SK-N-SH (cell line): Measurements from ENCODE around the gene MRPL41.

Experiments used
- EP300 ChIP-seq, 2 experiments: IDR thresholded peaks; 2 replicates each; pipeline versions ENCODE4 v1.4.0 to v1.6.1; 2012; ENCODE audit warnings: borderline replicate concordance in 1 of 2, low read depth in 1 of 2, low read length in 1 of 2
- FOXM1 ChIP-seq: IDR thresholded peaks from 2 replicates; pipeline ENCODE4 v1.4.0; 2012; ENCODE audit warnings: low read depth, mild to moderate bottlenecking
- GABPA ChIP-seq: IDR thresholded peaks from 2 replicates; pipeline ENCODE4 v1.4.0; 2012; ENCODE audit warnings: low read depth, mild to moderate bottlenecking
- PBX3 ChIP-seq: IDR thresholded peaks from 2 replicates; pipeline ENCODE4; 2012
- RAD21 ChIP-seq: IDR thresholded peaks from 2 replicates; pipeline ENCODE4 v1.6.1; 2012; ENCODE audit warnings: mild to moderate bottlenecking, low read length
- RCOR1 ChIP-seq: fragments of 150-350 bp; IDR thresholded peaks from 2 replicates; pipeline ENCODE4 v1.6.1; 2017; ENCODE audit warnings: antibody characterized with exemption, low read length
- REST ChIP-seq: IDR thresholded peaks from 2 replicates; pipeline ENCODE4 v1.6.1; 2012; ENCODE audit warnings: mild to moderate bottlenecking, low read depth, low read length, moderate library complexity
- RXRA ChIP-seq: IDR thresholded peaks from 2 replicates; pipeline ENCODE4 v1.4.0; 2012; ENCODE audit warnings: low read depth, mild to moderate bottlenecking, borderline replicate concordance
- TAF1 ChIP-seq: IDR thresholded peaks from 2 replicates; pipeline ENCODE4 v1.6.1; 2012; ENCODE audit warnings: low read depth, mild to moderate bottlenecking, low read length, moderate library complexity, borderline replicate concordance
- USF1 ChIP-seq: IDR thresholded peaks from 2 replicates; pipeline ENCODE4 v1.4.0; 2012; ENCODE audit warnings: low read depth, borderline replicate concordance
- YY1 ChIP-seq: IDR thresholded peaks from 2 replicates; pipeline ENCODE4 v1.4.0; 2012; ENCODE audit warnings: low read depth, mild to moderate bottlenecking
- ZBTB33 ChIP-seq: IDR thresholded peaks from 2 replicates; pipeline ENCODE4 v1.4.0; 2012; ENCODE audit warnings: low read depth, borderline replicate concordance
- TF ChIP-seq, protein P1 (sequence below): fragments of 200-600 bp; sonication (generic); IDR thresholded peaks from 2 replicates; pipeline ENCODE4 v1.6.1; 2017; ENCODE audit warnings: antibody characterized with exemption, mild to moderate bottlenecking, moderate library complexity

GRCh38 chr9:137524161-137524980 lies 27.3 kb upstream of the MRPL41 start:
- TF ChIP-seq, protein P1, sequence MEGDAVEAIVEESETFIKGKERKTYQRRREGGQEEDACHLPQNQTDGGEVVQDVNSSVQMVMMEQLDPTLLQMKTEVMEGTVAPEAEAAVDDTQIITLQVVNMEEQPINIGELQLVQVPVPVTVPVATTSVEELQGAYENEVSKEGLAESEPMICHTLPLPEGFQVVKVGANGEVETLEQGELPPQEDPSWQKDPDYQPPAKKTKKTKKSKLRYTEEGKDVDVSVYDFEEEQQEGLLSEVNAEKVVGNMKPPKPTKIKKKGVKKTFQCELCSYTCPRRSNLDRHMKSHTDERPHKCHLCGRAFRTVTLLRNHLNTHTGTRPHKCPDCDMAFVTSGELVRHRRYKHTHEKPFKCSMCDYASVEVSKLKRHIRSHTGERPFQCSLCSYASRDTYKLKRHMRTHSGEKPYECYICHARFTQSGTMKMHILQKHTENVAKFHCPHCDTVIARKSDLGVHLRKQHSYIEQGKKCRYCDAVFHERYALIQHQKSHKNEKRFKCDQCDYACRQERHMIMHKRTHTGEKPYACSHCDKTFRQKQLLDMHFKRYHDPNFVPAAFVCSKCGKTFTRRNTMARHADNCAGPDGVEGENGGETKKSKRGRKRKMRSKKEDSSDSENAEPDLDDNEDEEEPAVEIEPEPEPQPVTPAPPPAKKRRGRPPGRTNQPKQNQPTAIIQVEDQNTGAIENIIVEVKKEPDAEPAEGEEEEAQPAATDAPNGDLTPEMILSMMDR = no peak
- TF ChIP-seq USF1 (no peak), RAD21 (no peak), TAF1 (no peak), EP300 (IDR thresholded peaks at IDR 0.05; ENCODE audit: borderline replicate concordance in 1 of 2, low read depth in 1 of 2, low read length in 1 of 2) (no peak), FOXM1 (no peak), RCOR1 (no peak), GABPA (no peak), ZBTB33 (no peak), RXRA (no peak), PBX3 (no peak), REST (no peak), YY1 (no peak)
